ENCODE data around the gene FRMPD1.
"Not testable (repeated sequence)": the region's sequence is repeated elsewhere in the genome, so short reads cannot be mapped to it uniquely, and the experiment has no call there.

GRCh38 chr9:37602061-37602460 is 48.7 kb upstream of the FRMPD1 start:
- not testable (repeated sequence) for TF ChIP-seq CTCF (conservative IDR thresholded peaks at IDR 0.05; ENCODE audit: low read depth, low read length); RFX5 (IDR thresholded peaks at IDR 0.05; ENCODE audit: low read depth, low read length); USF2 (IDR thresholded peaks at IDR 0.05; ENCODE audit: low read depth, low read length); POLR2A (IDR thresholded peaks at IDR 0.05; ENCODE audit: low read depth, low read length); MXI1 (IDR thresholded peaks at IDR 0.05; ENCODE audit: borderline replicate concordance, low read depth, low read length); RAD21 (IDR thresholded peaks at IDR 0.05; ENCODE audit: low read length); CEBPB (IDR thresholded peaks at IDR 0.05; ENCODE audit: low read depth, low read length); ELK1 (IDR thresholded peaks at IDR 0.05; ENCODE audit: borderline replicate concordance, low read depth, low read length); CHD1 (IDR thresholded peaks at IDR 0.05; ENCODE audit: low read depth, low read length); MAZ (IDR thresholded peaks at IDR 0.05; ENCODE audit: borderline replicate concordance, low read depth, low read length); SMC3 (IDR thresholded peaks at IDR 0.05; ENCODE audit: low read depth, low read length); RCOR1 (IDR thresholded peaks at IDR 0.05; ENCODE audit: insufficient replicate concordance, low read length)

All from IMR-90 (cell line).